OCI-LY7 (cell line): ENCODE results near the gene CD47. TPM values are rescaled to one million over a fixed set of nuclear protein-coding genes. Genes with fewer than 3 reads are reported as not detected.

ENCODE experiments used
- BruUV-seq: library from RNA; stranded (reverse); fragments of 400-500 nt; replicated peaks from 2 replicates; lab custom pipeline; 2021; lab: Mats Ljungman, UMichigan
- CTCF ChIA-PET: fragments of 300-600 bp; sonication (Branson Sonifier 250); formaldehyde crosslinking; loops from one replicate; lab custom pipeline; 2022; ENCODE audit warnings: antibody characterized with exemption; ENCODE audit not compliant: unreplicated experiment; lab: Charles Lee
- POLR2A ChIA-PET: fragments of 300-600 bp; sonication (Branson Sonifier 250); formaldehyde crosslinking; loops from one replicate; lab custom pipeline; 2022; ENCODE audit warnings: antibody characterized with exemption; lab: Charles Lee
- DNase-seq: peaks from one replicate; pipeline ENCODE4 v3.0.0-alpha.2; 2015; ENCODE audit warnings: low spot score
- H2AFZ ChIP-seq: fragments of 200-600 bp; sonication (generic), shearing (Covaris generic); 2 replicates; pipeline ENCODE4 v1.6.1; 2014; ENCODE audit warnings: mild to moderate bottlenecking, antibody characterized with exemption, low read length, moderate library complexity
- H3K27ac ChIP-seq: fragments of 200-600 bp; sonication (generic); 2 replicates; pipeline ENCODE4 v1.5.1; 2014; ENCODE audit warnings: mixed run types, low read depth, mild to moderate bottlenecking, moderate library complexity, low read length, inconsistent platforms; ENCODE audit not compliant: poor library complexity, severe bottlenecking
- H3K36me3 ChIP-seq: fragments of 200-600 bp; sonication (generic); 2 replicates; pipeline ENCODE4 v1.6.1; 2014; ENCODE audit warnings: mild to moderate bottlenecking, antibody characterized with exemption, low read length, moderate library complexity, mixed read lengths; ENCODE audit not compliant: insufficient read depth
- H3K4me1 ChIP-seq: fragments of 200-600 bp; sonication (generic); 2 replicates; pipeline ENCODE4 v1.5.1; 2014; ENCODE audit warnings: mild to moderate bottlenecking, low read length; ENCODE audit not compliant: insufficient read depth, poor library complexity, severe bottlenecking
- H3K4me2 ChIP-seq: fragments of 200-600 bp; sonication (generic); 2 replicates; pipeline ENCODE4 v1.6.1; 2014; ENCODE audit warnings: mild to moderate bottlenecking, low read length
- H3K4me3 ChIP-seq: fragments of 200-600 bp; sonication (generic); 2 replicates; pipeline ENCODE4 v1.5.1; 2014; ENCODE audit warnings: mild to moderate bottlenecking, low read depth, low read length; ENCODE audit not compliant: poor library complexity, severe bottlenecking
- H3K79me2 ChIP-seq: fragments of 200-600 bp; sonication (generic); 2 replicates; pipeline ENCODE4 v1.6.1; 2016; ENCODE audit warnings: low read depth, mild to moderate bottlenecking, low read length, moderate library complexity, mixed read lengths; ENCODE audit not compliant: insufficient read depth
- H3K9me2 ChIP-seq: fragments of 200-600 bp; sonication (generic); 2 replicates; pipeline ENCODE4 v1.6.1; 2016; ENCODE audit warnings: mild to moderate bottlenecking, low read length, mixed read lengths; ENCODE audit not compliant: insufficient read depth
- H3K9me3 ChIP-seq: fragments of 200-600 bp; sonication (generic); 2 replicates; pipeline ENCODE4 v1.6.1; 2014; ENCODE audit warnings: mild to moderate bottlenecking, mixed run types, low read length, mixed read lengths
- H4K20me1 ChIP-seq: fragments of 200-600 bp; sonication (generic); 2 replicates; pipeline ENCODE4 v1.6.1; 2014; ENCODE audit warnings: mild to moderate bottlenecking, antibody characterized with exemption, low read length, moderate library complexity, mixed read lengths; ENCODE audit not compliant: insufficient read depth
- CTCF ChIP-seq: fragments of 200-600 bp; sonication (generic); conservative IDR thresholded peaks from 2 replicates; pipeline ENCODE4 v1.5.1; 2014; ENCODE audit warnings: mild to moderate bottlenecking, antibody characterized with exemption, low read length, moderate library complexity, mixed read lengths
- EZH2phosphoT487 ChIP-seq: fragments of 200-600 bp; sonication (generic); IDR thresholded peaks from 2 replicates; pipeline ENCODE4 v1.6.1; 2018; ENCODE audit warnings: low read depth, borderline replicate concordance, mild to moderate bottlenecking, mixed run types, antibody characterized with exemption, low read length, moderate library complexity, mixed read lengths
- intact Hi-C: fragments of 100-400 bp; cut with micrococcal nuclease; formaldehyde crosslinking; loops from one replicate; pipeline ENCODE4 v1.10.0; 2022; ENCODE audit not compliant: unreplicated experiment
- total RNA-seq, 2 experiments: library from RNA; depleted of rRNA in 1 of 2; stranded (reverse); fragments of >200 nt in 1 of 2; shearing (Covaris generic) in 1 of 2; gene quantifications; 2 replicates each; pipeline ENCODE4 v1.2.3, GENCODE V29; 2014 to 2022

CD47 gene
- total RNA-seq, 2 experiments from 2014 or later, result 43.9 to 50.0 TPM

- Histone ChIP-seq H4K20me1 (no peaks in the 10 kb centered on the region), H3K4me1 (no peaks in the 10 kb centered on the region), H3K4me3 (no peak overlapping the region), H2AFZ (no peak overlapping the region), H3K4me2 (no peak overlapping the region), H3K27ac (no peak overlapping the region), H3K79me2 (no peaks in the 10 kb centered on the region), H3K36me3 (no peaks in the 10 kb centered on the region), H3K9me2 (no peaks in the 10 kb centered on the region), H3K9me3 (no peaks in the 10 kb centered on the region)
- TF ChIP-seq EZH2phosphoT487 (no peak), CTCF (no peak)
- ChIA-PET POLR2A (no interaction called here), CTCF (no interaction called here)
- intact Hi-C loops, result no loop called here
- BruUV-seq, result no TSS peak
- no peak for DNase-seq
Observed at GRCh38 chr3:108025177-108025576, 65.7 kb downstream of the CD47 start.

GRCh38 chr3:108024146-108024850 lies 66.5 kb downstream of the CD47 start:
- POLR2A ChIA-PET, result no interaction called here
- no peaks in the 10 kb centered on the region for H3K4me1 ChIP-seq
- no peaks in the 10 kb centered on the region for H3K36me3 ChIP-seq
- BruUV-seq, result no TSS peak
- no peaks in the 10 kb centered on the region for H4K20me1 ChIP-seq
- H3K9me2 ChIP-seq, result no peaks in the 10 kb centered on the region
- CTCF ChIA-PET, result no interaction called here
- H3K9me3 ChIP-seq, result no peaks in the 10 kb centered on the region
- TF ChIP-seq CTCF (no peak), EZH2phosphoT487 (no peak)
- intact Hi-C loops, result no loop called here
- H3K27ac ChIP-seq, result no peak overlapping the region
- no peak for DNase-seq
- no peak overlapping the region for H2AFZ ChIP-seq
- H3K4me3 ChIP-seq, result no peak overlapping the region
- H3K79me2 ChIP-seq, result no peaks in the 10 kb centered on the region
- no peak overlapping the region for H3K4me2 ChIP-seq
